ENCODE data around the gene SIX4.

- TF ChIP-seq BRD9 (IDR thresholded peaks at IDR 0.05; ENCODE audit: low read depth, partially characterized antibody) (no peak), GABPA (tag; conservative IDR thresholded peaks at IDR 0.05; ENCODE audit: low read depth) (no peak), CTCF (IDR thresholded peaks at IDR 0.05 in 2 of 3, conservative IDR thresholded peaks at IDR 0.05 in 1 of 3; ENCODE audit: insufficient read depth in 2 of 3, low read depth in 1 of 3, low read length in 3 of 3) (no peak), ZNF512 (tag; IDR thresholded peaks at IDR 0.05) (no peak), EHMT2 (IDR thresholded peaks at IDR 0.05) (no peak), ZNF282 (CRISPR knock-in tag; IDR thresholded peaks at IDR 0.05) (no peak), NFYB (IDR thresholded peaks at IDR 0.05; ENCODE audit: extremely low read depth, insufficient read length) (no peak), USF2 (CRISPR knock-in tag; IDR thresholded peaks at IDR 0.05) (no peak)
These were observed 16.3 kb downstream of the SIX4 start for GRCh38 chr14:60707858-60708257.

All from K562 (cell line).